K562 (cell line): Measurements from ENCODE around the gene RREB1. TPM values are rescaled to one million over a fixed set of nuclear protein-coding genes. Genes with fewer than 3 reads are reported as not detected.

ENCODE experiments used
- ARHGAP35 ChIP-seq: fragments of 450-650 bp; IDR thresholded peaks from 2 replicates; pipeline ENCODE4 v1.6.1; 2018; ENCODE audit not compliant: partially characterized antibody
- ASH1L ChIP-seq: fragments of 450-650 bp; IDR thresholded peaks from 2 replicates; pipeline ENCODE4 v1.6.1; 2018; ENCODE audit warnings: borderline replicate concordance, mild to moderate bottlenecking, low read depth; ENCODE audit not compliant: partially characterized antibody
- ELF4 ChIP-seq: fragments of 450-650 bp; formaldehyde crosslinking; IDR thresholded peaks from 2 replicates; pipeline ENCODE4 v1.4.0; 2022; ENCODE audit warnings: missing genetic modification characterization
- FOSL1 ChIP-seq: fragments of 200-800 bp; sonication (Bioruptor generic); conservative IDR thresholded peaks from 2 replicates; pipeline ENCODE4 v1.6.1; 2016; ENCODE audit warnings: missing genetic modification characterization, missing compliant biosample characterization
- ILF3 ChIP-seq: fragments of 450-650 bp; IDR thresholded peaks from 2 replicates; pipeline ENCODE4 v1.6.1; 2018; ENCODE audit warnings: antibody characterized with exemption, mild to moderate bottlenecking, moderate library complexity, borderline replicate concordance
- MGA ChIP-seq: fragments of 450-650 bp; IDR thresholded peaks from 2 replicates; pipeline ENCODE4 v1.6.1; 2016; ENCODE audit warnings: mild to moderate bottlenecking, moderate library complexity
- MXI1 ChIP-seq: IDR thresholded peaks from 2 replicates; pipeline ENCODE4 v1.6.1; 2011; ENCODE audit warnings: low read depth, mild to moderate bottlenecking, improper control_type of control experiment, low read length
- PHB2 ChIP-seq: fragments of 450-650 bp; IDR thresholded peaks from 2 replicates; pipeline ENCODE4 v1.6.1; 2017; ENCODE audit warnings: low read depth
- POLR2A ChIP-seq: fragments of 450-650 bp; conservative IDR thresholded peaks from 2 replicates; pipeline ENCODE4 v1.6.1; 2016
- RCOR1 ChIP-seq, 2 experiments: IDR thresholded peaks; 2 replicates each; pipeline ENCODE4 v1.6.1; 2012; ENCODE audit warnings: low read depth in 2 of 2, low read length in 2 of 2, borderline replicate concordance in 1 of 2, improper control_type of control experiment in 1 of 2
- SAFB ChIP-seq: fragments of 200-400 bp; formaldehyde crosslinking; IDR thresholded peaks from 2 replicates; pipeline ENCODE4 v1.6.1; 2017; ENCODE audit warnings: low read depth, low read length, borderline replicate concordance
- SMAD3 ChIP-seq: fragments of 450-650 bp; formaldehyde crosslinking; conservative IDR thresholded peaks from 2 replicates; pipeline ENCODE4 v1.4.0; 2020; ENCODE audit warnings: mild to moderate bottlenecking
- SMAD4 ChIP-seq: fragments of 250-450 bp; sonication (Bioruptor Pico); conservative IDR thresholded peaks from 2 replicates; pipeline ENCODE4 v1.8.0; 2021; ENCODE audit warnings: inconsistent platforms, mild to moderate bottlenecking, moderate library complexity
- SMARCA5 ChIP-seq: fragments of 450-650 bp; IDR thresholded peaks from 2 replicates; pipeline ENCODE4 v1.6.1; 2016
- SNRNP70 ChIP-seq: fragments of 200-400 bp; formaldehyde crosslinking; optimal IDR thresholded peaks from 2 replicates; pipeline ENCODE3; 2017; ENCODE audit warnings: low read depth, low read length
- polyA plus RNA-seq, 8 experiments: library from polyadenylated mRNA; depleted of rRNA in 4 of 8; stranded (reverse) in 5 of 8; unstranded in 3 of 8; fragments of >200 nt; fragmentation: Nextera tagmentation in 2 of 8; fragmentation: Illumina TruSeq in 1 of 8; extraction: Ambion mirVana in 2 of 8; extraction: Trizol in 1 of 8; gene quantifications; 2 replicates each; pipeline versions ENCODE4 v1.2.1 to v1.2.3, GENCODE V29; 2011 to 2014; ENCODE audit warnings: inconsistent platforms in 1 of 8, missing spikeins in 1 of 8
- total RNA-seq, 7 experiments: library from RNA; depleted of rRNA in 6 of 7; stranded (reverse); fragments of >200 nt in 6 of 7; fragmentation: Illumina TruSeq in 2 of 7; extraction: Trizol in 2 of 7; gene quantifications; 2 replicates each; pipeline versions ENCODE4 v1.2.1 to v1.2.3, GENCODE V29; 2011 to 2021; ENCODE audit warnings: low replicate concordance in 1 of 7
- TF ChIP-seq, protein P1 (sequence below): sonication (generic); formaldehyde crosslinking; IDR thresholded peaks from 2 replicates; pipeline ENCODE4 v1.8.1; 2023; ENCODE audit warnings: mild to moderate bottlenecking, missing genetic modification reagents

Gene RREB1
- total and polyA plus RNA-seq, 9 of the 15 experiments (the other 6 are each of a cell fraction or from before 2014, with no cell fraction given): 3.3 to 64.2 (median 19.3) TPM

- TF ChIP-seq RCOR1 (IDR thresholded peaks at IDR 0.05; ENCODE audit: borderline replicate concordance in 1 of 2, low read depth in 2 of 2, low read length in 2 of 2): peak; percentile 68 to 95; a peak in 3 of 4 replicates
- TF ChIP-seq MXI1: peak; percentile 47; the same call in 1 of the 2 replicates
- TF ChIP-seq SNRNP70: no peak
- peak; percentile 16; the same call in 1 of the 2 replicates for TF ChIP-seq ELF4 (CRISPR knock-in tag)
- peak; percentile 54 for TF ChIP-seq ASH1L
- TF ChIP-seq ARHGAP35: peak; percentile 44
- 0 out of 2 replicates have a peak, but pooled peaks have one; percentile 33 for TF ChIP-seq SMAD4 (CRISPR knock-in tag)
- 0 out of 2 replicates have a peak, but pooled peaks have one; percentile 22 for TF ChIP-seq FOSL1
- TF ChIP-seq SMARCA5: peak; percentile 78
- no peak for TF ChIP-seq ILF3
- TF ChIP-seq POLR2A: peak; percentile 76
- TF ChIP-seq, protein P1, sequence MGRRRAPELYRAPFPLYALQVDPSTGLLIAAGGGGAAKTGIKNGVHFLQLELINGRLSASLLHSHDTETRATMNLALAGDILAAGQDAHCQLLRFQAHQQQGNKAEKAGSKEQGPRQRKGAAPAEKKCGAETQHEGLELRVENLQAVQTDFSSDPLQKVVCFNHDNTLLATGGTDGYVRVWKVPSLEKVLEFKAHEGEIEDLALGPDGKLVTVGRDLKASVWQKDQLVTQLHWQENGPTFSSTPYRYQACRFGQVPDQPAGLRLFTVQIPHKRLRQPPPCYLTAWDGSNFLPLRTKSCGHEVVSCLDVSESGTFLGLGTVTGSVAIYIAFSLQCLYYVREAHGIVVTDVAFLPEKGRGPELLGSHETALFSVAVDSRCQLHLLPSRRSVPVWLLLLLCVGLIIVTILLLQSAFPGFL (CRISPR knock-in tag): no peak
- TF ChIP-seq MGA: peak; percentile 93
- TF ChIP-seq SMAD3 (CRISPR knock-in tag): no peak
- TF ChIP-seq SAFB: no peak
- TF ChIP-seq PHB2: peak; percentile 62; the same call in 1 of the 2 replicates
These were observed 11.6 kb downstream of the RREB1 start (continued) for GRCh38 chr6:7119272-7119801.
